Kidney epithelial cell (primary cell): ENCODE measurements around the gene AASDHPPT. TPM values are rescaled to one million over a fixed set of nuclear protein-coding genes. Genes with fewer than 3 reads are reported as not detected.

Source experiments
- DNase-seq: peaks from one replicate; pipeline ENCODE4 v3.0.0-alpha.2; 2010; ENCODE audit warnings: low read depth
- H3K27me3 ChIP-seq: 2 replicates; pipeline ENCODE4 v1.6.0; 2011; ENCODE audit warnings: low read length; ENCODE audit not compliant: control insufficient read depth, insufficient read depth
- H3K36me3 ChIP-seq: 2 replicates; pipeline ENCODE4 v1.5.1; 2011; ENCODE audit warnings: low read length; ENCODE audit not compliant: control insufficient read depth, insufficient read depth
- H3K4me3 ChIP-seq: 2 replicates; pipeline ENCODE4 v1.5.1; 2011; ENCODE audit warnings: low read depth, mild to moderate bottlenecking, control low read depth, low read length
- total RNA-seq: library from RNA; depleted of rRNA; stranded (reverse); fragments of >200 nt; gene quantifications from 2 replicates; pipeline ENCODE4 v1.2.3, GENCODE V29; 2015
- TF ChIP-seq, protein P1 (sequence below): IDR thresholded peaks from 2 replicates; pipeline ENCODE4 v1.5.1; 2011; ENCODE audit warnings: mild to moderate bottlenecking, moderate library complexity, low read length, control low read depth, inconsistent platforms; ENCODE audit not compliant: insufficient read depth, poor library complexity, severe bottlenecking

AASDHPPT gene
- total RNA-seq, 1 donor from 2014 or later = 57.7 TPM

DNA sequence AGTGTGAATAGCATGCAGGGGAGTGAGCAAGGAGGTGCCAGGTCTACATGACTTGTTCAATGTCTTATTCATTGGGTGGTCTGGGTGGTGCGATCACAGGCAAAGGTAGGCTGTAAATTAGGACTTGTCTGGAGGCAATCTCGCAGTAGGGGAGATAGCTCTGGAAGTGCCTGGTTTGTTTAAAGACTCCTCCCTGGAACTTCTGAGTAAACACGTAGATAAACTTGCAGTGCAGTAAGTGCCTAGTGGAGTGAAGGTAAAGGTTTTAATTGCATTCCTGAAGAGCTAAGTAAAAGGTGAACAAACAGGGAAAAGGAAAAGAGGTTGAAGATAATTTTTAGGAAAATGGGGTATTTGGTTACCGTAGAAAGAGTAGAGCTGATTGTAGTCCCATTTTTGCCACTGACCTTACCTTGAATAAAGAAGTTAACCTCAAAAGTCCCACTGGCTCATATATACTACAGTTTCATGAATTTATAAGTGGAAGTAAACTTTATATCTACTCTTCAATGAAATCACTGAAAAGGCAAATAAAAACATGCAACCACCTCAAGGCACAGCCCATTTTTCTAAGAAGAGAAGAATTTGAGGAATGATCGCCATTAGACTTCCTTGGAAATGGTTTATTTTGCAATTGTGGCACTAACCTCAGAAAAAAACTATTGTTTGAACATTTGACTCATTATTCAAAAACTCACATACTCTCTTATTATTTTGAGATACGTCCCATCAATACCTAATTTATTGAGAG, 44.3 kb downstream of the AASDHPPT start:
- Histone ChIP-seq H3K27me3 (no peaks in the 10 kb centered on the region), H3K36me3 (no peaks in the 10 kb centered on the region), H3K4me3 (no peak overlapping the region)
- no peak for DNase-seq
- TF ChIP-seq, protein P1, sequence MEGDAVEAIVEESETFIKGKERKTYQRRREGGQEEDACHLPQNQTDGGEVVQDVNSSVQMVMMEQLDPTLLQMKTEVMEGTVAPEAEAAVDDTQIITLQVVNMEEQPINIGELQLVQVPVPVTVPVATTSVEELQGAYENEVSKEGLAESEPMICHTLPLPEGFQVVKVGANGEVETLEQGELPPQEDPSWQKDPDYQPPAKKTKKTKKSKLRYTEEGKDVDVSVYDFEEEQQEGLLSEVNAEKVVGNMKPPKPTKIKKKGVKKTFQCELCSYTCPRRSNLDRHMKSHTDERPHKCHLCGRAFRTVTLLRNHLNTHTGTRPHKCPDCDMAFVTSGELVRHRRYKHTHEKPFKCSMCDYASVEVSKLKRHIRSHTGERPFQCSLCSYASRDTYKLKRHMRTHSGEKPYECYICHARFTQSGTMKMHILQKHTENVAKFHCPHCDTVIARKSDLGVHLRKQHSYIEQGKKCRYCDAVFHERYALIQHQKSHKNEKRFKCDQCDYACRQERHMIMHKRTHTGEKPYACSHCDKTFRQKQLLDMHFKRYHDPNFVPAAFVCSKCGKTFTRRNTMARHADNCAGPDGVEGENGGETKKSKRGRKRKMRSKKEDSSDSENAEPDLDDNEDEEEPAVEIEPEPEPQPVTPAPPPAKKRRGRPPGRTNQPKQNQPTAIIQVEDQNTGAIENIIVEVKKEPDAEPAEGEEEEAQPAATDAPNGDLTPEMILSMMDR = no peak

GRCh38 chr11:106127604-106128003, 50.1 kb downstream of the AASDHPPT start:
- Histone ChIP-seq H3K4me3 (no peak overlapping the region), H3K36me3 (no peaks in the 10 kb centered on the region), H3K27me3 (no peaks in the 10 kb centered on the region)
- TF ChIP-seq, protein P1 = no peak
- no peak for DNase-seq

- no peaks in the 10 kb centered on the region for H3K36me3 ChIP-seq
- DNase-seq = no peak
- TF ChIP-seq, protein P1 = no peak
- no peaks in the 10 kb centered on the region for H3K27me3 ChIP-seq
- H3K4me3 ChIP-seq = no peak overlapping the region
Observed at GRCh38 chr11:106128740-106129139, 51.3 kb downstream of the AASDHPPT start.

DNA sequence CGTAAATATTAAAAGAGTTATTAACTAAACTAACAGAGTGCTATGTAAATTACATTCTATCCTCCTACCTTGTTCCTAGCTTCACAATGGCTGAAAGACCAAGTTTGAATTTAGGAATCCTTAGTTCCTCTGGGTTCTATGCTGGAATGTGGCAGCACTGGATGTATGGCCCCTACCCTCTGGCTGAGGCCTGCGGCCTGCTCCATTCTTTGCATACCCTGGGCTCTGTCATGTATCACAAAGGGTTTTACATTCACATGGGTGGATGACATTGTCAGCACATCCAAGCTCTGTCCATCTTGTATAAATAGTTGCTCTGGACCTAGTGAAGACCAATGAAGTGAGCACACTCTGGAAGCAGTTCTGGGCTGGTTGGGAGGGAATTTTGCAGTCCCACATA, 54.5 kb downstream of the AASDHPPT start:
- Histone ChIP-seq H3K27me3 (no peaks in the 10 kb centered on the region), H3K4me3 (no peak overlapping the region), H3K36me3 (no peaks in the 10 kb centered on the region)
- no peak for DNase-seq
- TF ChIP-seq, protein P1 = no peak

- Histone ChIP-seq H3K27me3 (no peaks in the 10 kb centered on the region), H3K36me3 (no peaks in the 10 kb centered on the region), H3K4me3 (no peak overlapping the region)
- TF ChIP-seq, protein P1 = no peak
- no peak for DNase-seq
Observed at GRCh38 chr11:106132582-106133354, 55.3 kb downstream of the AASDHPPT start.
